Karpas-422 (cell line): ENCODE results near the gene CD79B. TPM values are rescaled to one million over a fixed set of nuclear protein-coding genes. Genes with fewer than 3 reads are reported as not detected.

Source experiments
- DNase-seq: peaks from one replicate; pipeline ENCODE4 v3.0.0-alpha.2; 2015
- H2AFZ ChIP-seq: fragments of 200-600 bp; sonication (generic); 2 replicates; pipeline ENCODE4 v1.6.1; 2014; ENCODE audit warnings: antibody characterized with exemption, low read length, mixed read lengths
- H3K27ac ChIP-seq: fragments of 200-600 bp; sonication (generic); 2 replicates; pipeline ENCODE4 v1.5.1; 2014; ENCODE audit warnings: mild to moderate bottlenecking, low read length, moderate library complexity
- H3K27me3 ChIP-seq: fragments of 200-600 bp; sonication (generic); 2 replicates; pipeline ENCODE4 v1.6.1; 2014; ENCODE audit warnings: low read length, mixed read lengths
- H3K36me3 ChIP-seq: fragments of 200-600 bp; sonication (generic); 2 replicates; pipeline ENCODE4 v1.6.1; 2014; ENCODE audit warnings: low read length, mixed read lengths; ENCODE audit not compliant: insufficient read depth
- H3K4me1 ChIP-seq: fragments of 200-600 bp; sonication (generic); 2 replicates; pipeline ENCODE4 v1.6.1; 2014; ENCODE audit warnings: mild to moderate bottlenecking, low read length, mixed read lengths
- H3K4me2 ChIP-seq: fragments of 200-600 bp; sonication (generic); 2 replicates; pipeline ENCODE4 v1.6.1; 2014; ENCODE audit warnings: low read length, low read depth, mild to moderate bottlenecking; ENCODE audit not compliant: poor library complexity, severe bottlenecking
- H3K4me3 ChIP-seq: fragments of 200-600 bp; sonication (generic); 2 replicates; pipeline ENCODE4 v1.5.1; 2014; ENCODE audit warnings: mild to moderate bottlenecking, antibody characterized with exemption, low read length, mixed read lengths
- H3K79me2 ChIP-seq: fragments of 200-600 bp; sonication (generic); 2 replicates; pipeline ENCODE4 v1.6.1; 2014; ENCODE audit warnings: mild to moderate bottlenecking, low read length, mixed read lengths
- H3K9ac ChIP-seq: fragments of 200-600 bp; sonication (generic); 2 replicates; pipeline ENCODE4 v1.6.0; 2014; ENCODE audit warnings: low read length
- H3K9me2 ChIP-seq: fragments of 200-600 bp; sonication (generic), shearing (Covaris generic); replicated peaks from 2 replicates; pipeline ENCODE4 v1.6.0; 2014; ENCODE audit warnings: mild to moderate bottlenecking, low read length, moderate library complexity; ENCODE audit not compliant: insufficient read depth
- H3K9me3 ChIP-seq: fragments of 300-700, 200-600 bp; sonication (generic); 2 replicates; pipeline ENCODE4 v1.6.1; 2014; ENCODE audit warnings: low read length, mixed read lengths
- H4K20me1 ChIP-seq: fragments of 200-600 bp; sonication (generic); 2 replicates; pipeline ENCODE4 v1.6.1; 2014; ENCODE audit warnings: mild to moderate bottlenecking, antibody characterized with exemption, low read length, low read depth; ENCODE audit not compliant: insufficient read depth
- total RNA-seq: library from RNA; depleted of rRNA; stranded (reverse); fragments of >200 nt; shearing (Covaris generic); gene quantifications from 2 replicates; pipeline ENCODE4 v1.2.3, GENCODE V29; 2014; ENCODE audit warnings: low replicate concordance

Gene CD79B
- total RNA-seq, 1 experiment from 2014 or later = 545 TPM

DNA sequence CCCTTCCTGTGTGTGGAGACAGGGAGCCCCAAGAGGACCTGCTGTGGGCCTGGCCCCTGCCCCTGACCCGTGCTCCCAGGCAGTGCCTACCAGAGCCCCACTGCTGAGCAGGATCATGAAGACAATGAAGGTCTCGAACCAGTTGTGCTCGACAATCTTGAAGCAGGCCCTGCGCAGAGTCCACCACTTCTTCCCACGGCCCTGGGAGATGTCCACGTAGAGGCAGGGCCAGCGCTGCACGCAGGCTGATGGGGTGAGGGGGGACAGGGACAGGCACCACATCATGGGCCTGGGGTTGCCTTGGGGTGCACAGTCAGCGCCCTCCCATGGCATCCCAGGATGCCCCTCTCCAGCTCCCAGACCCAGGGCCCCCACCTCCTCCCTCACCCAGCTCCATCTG, 16.4 kb upstream of the CD79B start:
- Histone ChIP-seq H4K20me1 (no peaks in the 10 kb centered on the region), H3K36me3 (no peaks in the 10 kb centered on the region)

GRCh38 chr17:63947711-63948330, 15.7 kb upstream of the CD79B start:
- H3K9me3 ChIP-seq = no peaks in the 10 kb centered on the region
- no peak overlapping the region for H2AFZ ChIP-seq
- no peaks in the 10 kb centered on the region for H3K36me3 ChIP-seq
- H4K20me1 ChIP-seq = no peaks in the 10 kb centered on the region
- no peaks in the 10 kb centered on the region for H3K79me2 ChIP-seq
- peaks cover 18% of the 10 kb centered on the region for H3K4me1 ChIP-seq
- H3K9ac ChIP-seq = no peak overlapping the region
- DNase-seq = no peak
- H3K4me3 ChIP-seq = no peak overlapping the region
- no peaks in the 10 kb centered on the region for H3K27me3 ChIP-seq
- no peak overlapping the region for H3K27ac ChIP-seq
- no peak overlapping the region for H3K4me2 ChIP-seq
- no peaks in the 10 kb centered on the region for H3K9me2 ChIP-seq

More for the DNA sequence above, 16.4 kb upstream of the CD79B start:
- Histone ChIP-seq H3K9me2 (no peaks in the 10 kb centered on the region), H2AFZ (no peak overlapping the region), H3K4me1 (peaks cover 24% of the 10 kb centered on the region), H3K9ac (no peak overlapping the region), H3K9me3 (no peaks in the 10 kb centered on the region), H3K27me3 (no peaks in the 10 kb centered on the region), H3K4me2 (no peak overlapping the region), H3K79me2 (no peaks in the 10 kb centered on the region), H3K27ac (no peak overlapping the region), H3K4me3 (no peak overlapping the region)
- DNase-seq = no peak

DNA sequence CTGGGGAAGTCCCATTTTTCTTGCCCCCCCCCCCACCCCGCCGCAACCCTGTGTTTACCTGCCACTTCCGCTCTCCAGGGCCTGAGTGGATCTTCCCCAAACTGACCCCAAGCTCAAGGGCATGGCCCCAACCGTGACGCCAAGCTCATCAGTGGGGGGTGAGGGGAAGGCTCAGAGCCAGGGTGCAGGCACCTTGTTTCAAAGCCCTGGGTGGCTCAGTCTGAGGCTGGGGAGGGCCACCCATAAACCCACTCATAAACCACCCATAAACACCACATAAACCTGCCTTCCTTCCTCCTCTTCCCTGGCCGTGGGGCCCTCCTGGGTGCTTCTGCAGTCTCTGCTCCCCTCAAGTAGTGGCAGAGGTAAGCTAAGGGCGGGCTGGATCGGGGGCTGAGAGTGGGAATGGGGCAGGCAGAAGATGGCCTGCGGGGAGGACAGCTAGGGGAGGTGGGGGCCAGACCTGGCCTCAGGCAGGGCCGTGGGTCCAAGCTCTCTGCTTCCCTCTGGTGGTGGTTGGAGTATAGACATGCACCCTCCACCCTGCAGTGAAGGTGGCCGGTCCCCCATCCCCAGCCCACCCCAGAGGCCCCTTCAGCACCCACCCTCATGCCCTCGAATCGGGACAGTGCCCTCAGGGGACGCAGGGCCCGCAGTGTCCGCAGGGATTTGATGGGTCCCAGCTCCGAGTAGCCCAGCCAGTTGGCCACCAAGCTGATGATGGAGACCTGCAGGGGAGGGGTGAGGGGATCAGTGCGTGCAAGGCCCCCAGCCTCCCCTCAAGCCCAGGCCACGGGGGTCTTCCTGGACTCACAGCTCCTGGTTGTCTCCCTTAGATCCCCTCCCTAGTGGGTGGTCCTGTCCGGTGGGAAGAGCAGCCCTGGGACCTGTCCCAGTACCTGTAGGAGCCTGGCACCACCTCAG, 14.6 kb upstream of the CD79B start:
- Histone ChIP-seq H3K27me3 (no peaks in the 10 kb centered on the region), H4K20me1 (no peaks in the 10 kb centered on the region), H3K9me3 (no peaks in the 10 kb centered on the region), H3K9me2 (no peaks in the 10 kb centered on the region), H3K4me1 (peaks cover 15% of the 10 kb centered on the region), H2AFZ (peak overlapping the region; percentile 97), H3K36me3 (no peaks in the 10 kb centered on the region), H3K4me2 (peak overlapping the region; percentile 74), H3K79me2 (no peaks in the 10 kb centered on the region), H3K9ac (peak overlapping the region; percentile 70), H3K4me3 (peak overlapping the region; percentile 59), H3K27ac (peak overlapping the region; percentile 82)
- DNase-seq = peak; percentile 93

- peak overlapping the region; percentile 82; the same call in 1 of the 2 replicates for H3K27ac ChIP-seq
- no peaks in the 10 kb centered on the region for H3K9me3 ChIP-seq
- H3K4me2 ChIP-seq = peak overlapping the region; percentile 74
- H3K79me2 ChIP-seq = no peaks in the 10 kb centered on the region
- H3K4me3 ChIP-seq = peak overlapping the region; percentile 59; the same call in 1 of the 2 replicates
- H3K4me1 ChIP-seq = peaks cover 15% of the 10 kb centered on the region
- DNase-seq = peak; percentile 56
- H3K36me3 ChIP-seq = no peaks in the 10 kb centered on the region
- H3K9me2 ChIP-seq = no peaks in the 10 kb centered on the region
- H4K20me1 ChIP-seq = no peaks in the 10 kb centered on the region
- H2AFZ ChIP-seq = no peak overlapping the region; the same call in 1 of the 2 replicates
- peak overlapping the region; percentile 70 for H3K9ac ChIP-seq
- H3K27me3 ChIP-seq = no peaks in the 10 kb centered on the region
Measured at GRCh38 chr17:63945784-63946439, 13.8 kb upstream of the CD79B start.

GRCh38 chr17:63944736-63945499, 12.8 kb upstream of the CD79B start:
- H3K36me3 ChIP-seq = no peaks in the 10 kb centered on the region
- H3K9me2 ChIP-seq = no peaks in the 10 kb centered on the region
- no peaks in the 10 kb centered on the region for H3K9me3 ChIP-seq
- no peak overlapping the region for H2AFZ ChIP-seq
- no peak overlapping the region for H3K27ac ChIP-seq
- no peaks in the 10 kb centered on the region for H4K20me1 ChIP-seq
- peaks cover 15% of the 10 kb centered on the region for H3K4me1 ChIP-seq
- no peak overlapping the region for H3K4me3 ChIP-seq
- no peak for DNase-seq
- H3K27me3 ChIP-seq = no peaks in the 10 kb centered on the region
- no peaks in the 10 kb centered on the region for H3K79me2 ChIP-seq
- no peak overlapping the region for H3K4me2 ChIP-seq
- H3K9ac ChIP-seq = no peak overlapping the region

DNA sequence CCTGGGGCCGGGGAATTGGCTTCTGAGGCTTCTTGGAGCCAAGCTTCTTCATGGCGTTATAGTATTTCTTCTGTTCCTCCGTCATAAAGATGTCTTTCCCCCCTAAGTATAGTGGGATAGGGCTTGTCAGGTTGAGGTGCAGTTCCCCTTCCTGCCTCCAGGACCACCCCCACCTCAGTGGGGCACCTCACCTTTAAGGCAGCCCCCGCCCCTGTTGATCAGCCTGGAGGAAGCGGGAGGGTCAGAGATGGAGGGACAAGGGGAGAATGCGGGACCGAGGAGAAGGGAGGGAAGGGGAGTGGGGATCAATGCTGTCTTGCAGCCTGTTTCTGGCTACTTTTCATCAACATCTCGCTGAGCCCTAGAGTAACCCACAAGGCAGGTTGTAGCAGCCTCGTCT, 11.6 kb upstream of the CD79B start:
- Histone ChIP-seq H4K20me1 (no peaks in the 10 kb centered on the region), H3K9me2 (no peaks in the 10 kb centered on the region), H2AFZ (no peak overlapping the region), H3K27ac (no peak overlapping the region), H3K4me2 (no peak overlapping the region), H3K9ac (no peak overlapping the region), H3K79me2 (no peaks in the 10 kb centered on the region), H3K9me3 (no peaks in the 10 kb centered on the region), H3K27me3 (no peaks in the 10 kb centered on the region), H3K36me3 (no peaks in the 10 kb centered on the region), H3K4me1 (peaks cover 15% of the 10 kb centered on the region), H3K4me3 (no peak overlapping the region)
- DNase-seq = no peak

- Histone ChIP-seq H3K27me3 (no peaks in the 10 kb centered on the region), H3K9ac (no peak overlapping the region), H3K4me2 (no peak overlapping the region), H3K79me2 (no peaks in the 10 kb centered on the region), H3K4me1 (peaks cover 17% of the 10 kb centered on the region), H4K20me1 (no peaks in the 10 kb centered on the region), H2AFZ (no peak overlapping the region), H3K27ac (no peak overlapping the region), H3K36me3 (no peaks in the 10 kb centered on the region), H3K9me3 (no peaks in the 10 kb centered on the region), H3K4me3 (no peak overlapping the region), H3K9me2 (no peaks in the 10 kb centered on the region)
- DNase-seq = no peak
Measured at GRCh38 chr17:63942309-63942985, 10.3 kb upstream of the CD79B start.
